Fibroblast of gingiva (primary cell): Measurements from ENCODE around the gene INO80.
A peak's percentile ranks its signal among the peaks of the same experiment; 100 is the strongest.

Source experiments
- DNase-seq: peaks from one replicate; pipeline ENCODE4 v3.0.0-alpha.2; 2011; ENCODE audit warnings: low read depth

INO80 gene

GRCh38 chr15:41047474-41047873 lies 68.6 kb downstream of the INO80 start:
- no peak for DNase-seq

GRCh38 chr15:41043276-41043951 lies 72.7 kb downstream of the INO80 start:
- peak; percentile 92 for DNase-seq

- DNase-seq, result no peak
Observed at GRCh38 chr15:41042851-41043250, 73.2 kb downstream of the INO80 start.

GRCh38 chr15:41039121-41039520 lies 77.0 kb downstream of the INO80 start:
- no peak for DNase-seq

- DNase-seq, result no peak
Observed at GRCh38 chr15:41032079-41032328, 84.1 kb downstream of the INO80 start.

GRCh38 chr15:41031232-41032078 lies 84.6 kb downstream of the INO80 start:
- DNase-seq, result no peak

- DNase-seq, result no peak
Observed at GRCh38 chr15:41028853-41029252, 87.2 kb downstream of the INO80 start.

GRCh38 chr15:41025393-41025792 lies 90.7 kb downstream of the INO80 start:
- DNase-seq, result no peak

GRCh38 chr15:41024885-41025284 lies 91.2 kb downstream of the INO80 start:
- DNase-seq, result no peak

- DNase-seq, result peak; percentile 83
Observed at GRCh38 chr15:41024131-41024530, 91.9 kb downstream of the INO80 start.

GRCh38 chr15:41022487-41023090 lies 93.5 kb downstream of the INO80 start:
- peak; percentile 65 for DNase-seq

GRCh38 chr15:41020829-41021228 lies 95.3 kb downstream of the INO80 start:
- DNase-seq, result no peak

GRCh38 chr15:41020311-41020710 lies 95.8 kb downstream of the INO80 start:
- no peak for DNase-seq

- DNase-seq, result no peak
Observed at GRCh38 chr15:41019174-41019573, 96.9 kb downstream of the INO80 start.

GRCh38 chr15:41018534-41018933 lies 97.5 kb downstream of the INO80 start:
- DNase-seq, result peak; percentile 23

- no peak for DNase-seq
Observed at GRCh38 chr15:41017066-41017735, 98.9 kb downstream of the INO80 start.

- DNase-seq, result peak; percentile 75
Observed at GRCh38 chr15:41013691-41014414, 102.2 kb downstream of the INO80 start.

- DNase-seq, result no peak
Observed at GRCh38 chr15:41011055-41011815, 104.8 kb downstream of the INO80 start.

GRCh38 chr15:41010345-41010744 lies 105.7 kb downstream of the INO80 start:
- DNase-seq, result no peak

GRCh38 chr15:41006479-41006878 lies 109.6 kb downstream of the INO80 start:
- no peak for DNase-seq

- DNase-seq, result no peak
Observed at GRCh38 chr15:41004490-41004889, 111.6 kb downstream of the INO80 start.
